ENCODE results near the gene LRRK2. TPM values are rescaled to one million over a fixed set of nuclear protein-coding genes. Genes with fewer than 3 reads are reported as not detected.

Gene LRRK2
- total RNA-seq, 1 experiment from 2014 or later, result 0.33 TPM

DNA sequence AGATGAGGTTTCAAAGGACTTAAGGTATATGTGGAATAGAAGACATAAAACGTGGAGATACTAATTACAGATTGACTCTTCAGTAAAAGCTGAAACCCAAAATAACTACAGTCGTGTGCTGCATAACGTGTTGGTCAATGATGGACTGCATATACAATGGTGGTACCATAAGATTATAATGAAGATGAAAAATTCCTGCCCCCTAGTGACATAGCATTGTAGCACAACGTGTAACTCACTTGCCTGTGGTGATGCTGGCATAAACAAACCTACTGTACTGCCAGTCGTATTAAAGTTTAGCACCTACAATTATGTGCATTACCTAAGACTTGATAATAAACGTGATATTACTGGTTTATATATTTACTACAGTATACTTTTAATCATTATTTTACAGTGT, 150.3 kb downstream of the LRRK2 start:
- ATAC-seq (peak; percentile 38; the same call in 1 of the 2 replicates), DNase-seq (peak; percentile 20)
- no peak overlapping the region for H2AFZ ChIP-seq (ENCODE audit: low read length)
- H3K4me3 ChIP-seq (ENCODE audit: low read length), result no peak overlapping the region
- H3F3A ChIP-seq (ENCODE audit: low read length, unreplicated experiment), result no peaks in the 10 kb centered on the region
- H3K9me2 ChIP-seq (replicated peaks; ENCODE audit: low read length), result no peaks in the 10 kb centered on the region
- H3K79me2 ChIP-seq (ENCODE audit: low read length), result no peaks in the 10 kb centered on the region
- no TSS peak for BruUV-seq (replicated peaks)
- no peak overlapping the region for H3K9ac ChIP-seq (ENCODE audit: low read length)
- no peaks in the 10 kb centered on the region for H4K20me1 ChIP-seq (ENCODE audit: low read length)
- no peak overlapping the region for H3K4me2 ChIP-seq (ENCODE audit: low read length)
- no peaks in the 10 kb centered on the region for H3K9me3 ChIP-seq (ENCODE audit: low read length)
- intact Hi-C loops (cut with micrococcal nuclease), result no loop called here
- no peak for TF ChIP-seq EZH2phosphoT487 (IDR thresholded peaks at IDR 0.05; ENCODE audit: borderline replicate concordance, low read length)
- TF ChIP-seq, protein P1, sequence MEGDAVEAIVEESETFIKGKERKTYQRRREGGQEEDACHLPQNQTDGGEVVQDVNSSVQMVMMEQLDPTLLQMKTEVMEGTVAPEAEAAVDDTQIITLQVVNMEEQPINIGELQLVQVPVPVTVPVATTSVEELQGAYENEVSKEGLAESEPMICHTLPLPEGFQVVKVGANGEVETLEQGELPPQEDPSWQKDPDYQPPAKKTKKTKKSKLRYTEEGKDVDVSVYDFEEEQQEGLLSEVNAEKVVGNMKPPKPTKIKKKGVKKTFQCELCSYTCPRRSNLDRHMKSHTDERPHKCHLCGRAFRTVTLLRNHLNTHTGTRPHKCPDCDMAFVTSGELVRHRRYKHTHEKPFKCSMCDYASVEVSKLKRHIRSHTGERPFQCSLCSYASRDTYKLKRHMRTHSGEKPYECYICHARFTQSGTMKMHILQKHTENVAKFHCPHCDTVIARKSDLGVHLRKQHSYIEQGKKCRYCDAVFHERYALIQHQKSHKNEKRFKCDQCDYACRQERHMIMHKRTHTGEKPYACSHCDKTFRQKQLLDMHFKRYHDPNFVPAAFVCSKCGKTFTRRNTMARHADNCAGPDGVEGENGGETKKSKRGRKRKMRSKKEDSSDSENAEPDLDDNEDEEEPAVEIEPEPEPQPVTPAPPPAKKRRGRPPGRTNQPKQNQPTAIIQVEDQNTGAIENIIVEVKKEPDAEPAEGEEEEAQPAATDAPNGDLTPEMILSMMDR (conservative IDR thresholded peaks at IDR 0.05; ENCODE audit: low read depth, low read length), result peak; percentile 55
- no peaks in the 10 kb centered on the region for H3K36me3 ChIP-seq (ENCODE audit: low read depth, low read length)
- ChIA-PET CTCF (no interaction called here), POLR2A (ENCODE audit: unreplicated experiment) (no interaction called here)
- H3K4me1 ChIP-seq (ENCODE audit: insufficient read depth, low read length), result no peaks in the 10 kb centered on the region
- H3K27me3 ChIP-seq (ENCODE audit: low read length), result no peaks in the 10 kb centered on the region
- H3K27ac ChIP-seq (ENCODE audit: low read length), result no peak overlapping the region

- ChIA-PET CTCF (no interaction called here), POLR2A (ENCODE audit: unreplicated experiment) (interaction anchor here (0.6 kb wide), 2 partner anchors 29 to 35 kb away, joined by 4 read pairs; no protein-coding TSS in a partner anchor)
- Histone ChIP-seq H3K36me3 (ENCODE audit: low read depth, low read length) (no peaks in the 10 kb centered on the region), H3K9me3 (ENCODE audit: low read length) (no peaks in the 10 kb centered on the region), H3K4me2 (ENCODE audit: low read length) (no peak overlapping the region), H3K4me1 (ENCODE audit: insufficient read depth, low read length) (no peaks in the 10 kb centered on the region), H3K27me3 (ENCODE audit: low read length) (no peaks in the 10 kb centered on the region), H2AFZ (ENCODE audit: low read length) (no peak overlapping the region), H4K20me1 (ENCODE audit: low read length) (no peaks in the 10 kb centered on the region), H3K9me2 (replicated peaks; ENCODE audit: low read length) (no peaks in the 10 kb centered on the region), H3F3A (ENCODE audit: low read length, unreplicated experiment) (no peaks in the 10 kb centered on the region), H3K4me3 (ENCODE audit: low read length) (no peak overlapping the region), H3K9ac (ENCODE audit: low read length) (no peak overlapping the region), H3K79me2 (ENCODE audit: low read length) (no peaks in the 10 kb centered on the region), H3K27ac (ENCODE audit: low read length) (no peak overlapping the region)
- no peak for TF ChIP-seq EZH2phosphoT487 (IDR thresholded peaks at IDR 0.05; ENCODE audit: borderline replicate concordance, low read length)
- TF ChIP-seq EZH2 (IDR thresholded peaks at IDR 0.05; ENCODE audit: low read length, unreplicated experiment), result no peak
- TF ChIP-seq, protein P1 (conservative IDR thresholded peaks at IDR 0.05; ENCODE audit: low read depth, low read length), result no peak
- BruUV-seq (replicated peaks), result no TSS peak
- DNase-seq (no peak), ATAC-seq (no peak)
- intact Hi-C loops (cut with micrococcal nuclease), result no loop called here
Measured at GRCh38 chr12:40376533-40377267, 151.9 kb downstream of the LRRK2 start.

DNA sequence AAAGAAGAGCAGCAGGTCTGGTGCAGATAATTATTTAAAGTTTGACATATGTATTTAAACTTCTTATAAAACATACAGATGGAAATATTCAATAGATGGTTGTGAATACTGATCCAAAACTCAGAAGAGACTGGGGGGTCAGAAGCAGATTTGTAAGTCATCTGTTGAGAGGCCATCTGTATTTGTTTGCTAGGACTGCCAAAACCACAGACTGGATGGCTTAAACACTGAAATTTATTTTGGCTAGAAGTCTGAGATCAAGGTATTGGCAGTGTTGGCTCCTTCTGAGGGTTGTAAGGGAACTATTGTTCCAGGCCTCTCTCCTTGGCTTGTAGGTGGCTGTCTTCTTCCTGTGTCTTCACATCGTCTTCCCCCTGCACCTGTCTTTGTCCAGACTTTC, 153.9 kb downstream of the LRRK2 start:
- no peaks in the 10 kb centered on the region for H4K20me1 ChIP-seq (ENCODE audit: low read length)
- no peak overlapping the region for H3K4me2 ChIP-seq (ENCODE audit: low read length)
- H3F3A ChIP-seq (ENCODE audit: low read length, unreplicated experiment), result no peaks in the 10 kb centered on the region
- no peak overlapping the region for H3K9ac ChIP-seq (ENCODE audit: low read length)
- H3K27me3 ChIP-seq (ENCODE audit: low read length), result no peaks in the 10 kb centered on the region
- TF ChIP-seq EZH2phosphoT487 (IDR thresholded peaks at IDR 0.05; ENCODE audit: borderline replicate concordance, low read length) (no peak), EZH2 (IDR thresholded peaks at IDR 0.05; ENCODE audit: low read length, unreplicated experiment) (no peak)
- TF ChIP-seq, protein P1 (conservative IDR thresholded peaks at IDR 0.05; ENCODE audit: low read depth, low read length), result no peak
- no peaks in the 10 kb centered on the region for H3K4me1 ChIP-seq (ENCODE audit: insufficient read depth, low read length)
- no TSS peak for BruUV-seq (replicated peaks)
- DNase-seq, result no peak
- no peaks in the 10 kb centered on the region for H3K9me2 ChIP-seq (replicated peaks; ENCODE audit: low read length)
- H3K36me3 ChIP-seq (ENCODE audit: low read depth, low read length), result no peaks in the 10 kb centered on the region
- ATAC-seq, result no peak
- no peaks in the 10 kb centered on the region for H3K9me3 ChIP-seq (ENCODE audit: low read length)
- CTCF ChIA-PET, result no interaction called here
- H3K79me2 ChIP-seq (ENCODE audit: low read length), result no peaks in the 10 kb centered on the region
- H3K4me3 ChIP-seq (ENCODE audit: low read length), result no peak overlapping the region
- H2AFZ ChIP-seq (ENCODE audit: low read length), result no peak overlapping the region
- no peak overlapping the region for H3K27ac ChIP-seq (ENCODE audit: low read length)
- intact Hi-C loops (cut with micrococcal nuclease), result no loop called here
- POLR2A ChIA-PET (ENCODE audit: unreplicated experiment), result no interaction called here
